ENCODE data around the gene MPEG1.

DNA sequence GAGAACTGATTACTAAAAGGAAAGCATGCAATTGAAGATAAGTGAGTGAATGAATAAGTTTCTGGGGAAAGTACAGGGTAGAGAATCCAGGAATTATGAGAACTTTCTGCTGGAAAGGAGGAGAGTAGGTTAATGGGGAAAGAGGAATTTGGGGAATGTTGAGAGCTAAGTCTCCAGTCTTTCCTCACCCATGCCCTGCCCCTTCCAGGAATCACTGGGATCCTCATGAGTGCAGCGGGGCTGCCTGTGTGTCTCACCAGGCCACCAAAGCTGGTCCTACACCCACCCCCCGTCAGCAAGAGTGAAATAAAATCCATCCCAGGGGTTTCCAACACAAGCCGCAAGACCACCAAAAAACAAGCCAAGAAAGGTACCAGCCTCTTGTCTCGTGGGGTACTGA lies 23.8 kb downstream of the MPEG1 start:
- TF ChIP-seq CTCF (IDR thresholded peaks at IDR 0.05; ENCODE audit: low read depth, low read length, poor library complexity, severe bottlenecking) (no peak), EZH2phosphoT487 (IDR thresholded peaks at IDR 0.05; ENCODE audit: borderline replicate concordance, low read length) (no peak)

All from DOHH2 (cell line).